HepG2 (cell line): ENCODE data around the gene HMCN2. TPM values are rescaled to one million over a fixed set of nuclear protein-coding genes. Genes with fewer than 3 reads are reported as not detected.

Experiments
- ATAC-seq: fragments of 200-7000 bp; cut with Tn5 transposase; 3 replicates; pipeline ENCODE4 v1.9.1; 2020; ENCODE audit warnings: mild to moderate bottlenecking, moderate library complexity
- BruUV-seq: library from RNA; stranded (reverse); fragments of 400-500 nt; replicated peaks from 2 replicates; lab custom pipeline; 2021; lab: Mats Ljungman, UMichigan
- CTCF ChIA-PET: fragments of 300-600 bp; formaldehyde crosslinking; extraction: SDS; loops from one replicate; lab custom pipeline; 2021; ENCODE audit warnings: low total read pairs, inconsistent platforms, low intra/inter-chr PET ratio; lab: Yijun Ruan, JAX
- POLR2A ChIA-PET: fragments of 350-600 bp; sonication (Branson Sonifier 250); formaldehyde crosslinking; loops from one replicate; lab custom pipeline; 2020; ENCODE audit warnings: antibody characterized with exemption, inconsistent platforms; lab: Yijun Ruan, JAX
- DNase-seq: peaks from one replicate; pipeline ENCODE4 v3.0.0-alpha.2; 2015; ENCODE audit warnings: low spot score
- FAIRE-seq: peaks from 3 replicates; lab custom pipeline; 2011; peaks lifted over from hg19 to GRCh38; lab: Jason Lieb, UNC
- H2AFZ ChIP-seq: one replicate; pipeline ENCODE4 v1.6.1; 2011; ENCODE audit warnings: low read length, inconsistent platforms
- H3K27ac ChIP-seq: fragments of 300-600 bp; 3 replicates; pipeline ENCODE4 v1.8.0; 2011; ENCODE audit warnings: mixed run types, mild to moderate bottlenecking, mixed read lengths, low read length, inconsistent platforms; ENCODE audit not compliant: insufficient read depth; ENCODE audit errors: extremely low read length
- H3K27me3 ChIP-seq, 2 experiments: fragments of 200-600 bp in 1 of 2; 2 replicates in 1 of 2; 3 replicates in 1 of 2; pipeline versions ENCODE4 v1.6.0 to v1.8.0; 2011; ENCODE audit warnings: low read length in 2 of 2, mild to moderate bottlenecking in 2 of 2, moderate library complexity in 2 of 2, inconsistent platforms in 1 of 2; ENCODE audit not compliant: insufficient read depth in 2 of 2, control insufficient read depth in 1 of 2
- H3K36me3 ChIP-seq, 2 experiments: fragments of 200-600 bp in 1 of 2; replicated peaks in 1 of 2; 2 replicates in 1 of 2; 3 replicates in 1 of 2; pipeline versions ENCODE4 v1.5.1 to v1.8.0; 2011; ENCODE audit warnings: low read length in 2 of 2, inconsistent platforms in 1 of 2; ENCODE audit not compliant: insufficient read depth in 2 of 2, control insufficient read depth in 1 of 2
- H3K4me1 ChIP-seq: 2 replicates; pipeline ENCODE4 v1.5.1; 2012; ENCODE audit warnings: low read length, inconsistent platforms; ENCODE audit not compliant: insufficient read depth
- H3K4me2 ChIP-seq: 2 replicates; pipeline ENCODE4 v1.6.0; 2011; ENCODE audit warnings: low read depth, low read length, inconsistent platforms
- H3K4me3 ChIP-seq, 3 experiments: fragments of 200-600 bp in 1 of 3; sonication (generic), shearing (Covaris generic) in 1 of 3; replicated peaks in 1 of 3; 2 replicates each; pipeline ENCODE4 v1.5.1; 2011 to 2016; ENCODE audit warnings: low read length in 3 of 3, inconsistent platforms in 2 of 3, low read depth in 2 of 3, mild to moderate bottlenecking in 2 of 3, control low read depth in 1 of 3, mixed read lengths in 1 of 3; ENCODE audit not compliant: insufficient read depth in 1 of 3
- H3K79me2 ChIP-seq: one replicate; pipeline ENCODE4 v1.6.1; 2011; ENCODE audit warnings: low read length, inconsistent platforms; ENCODE audit not compliant: insufficient read depth
- H3K9ac ChIP-seq: 2 replicates; pipeline ENCODE4 v1.6.0; 2011; ENCODE audit warnings: mild to moderate bottlenecking, low read depth, low read length, inconsistent platforms; ENCODE audit not compliant: insufficient read depth
- H3K9me3 ChIP-seq: 2 replicates; pipeline ENCODE4 v1.5.1; 2012; ENCODE audit warnings: mild to moderate bottlenecking, low read length
- H4K20me1 ChIP-seq: 2 replicates; pipeline ENCODE4 v1.6.0; 2011; ENCODE audit warnings: inconsistent platforms, mild to moderate bottlenecking, low read length, moderate library complexity; ENCODE audit not compliant: insufficient read depth
- CBX5 ChIP-seq: sonication (generic); formaldehyde crosslinking; IDR thresholded peaks from 2 replicates; pipeline ENCODE4 v1.4.0; 2020; ENCODE audit warnings: missing genetic modification reagents, borderline replicate concordance
- DNMT1 ChIP-seq: sonication (generic); formaldehyde crosslinking; IDR thresholded peaks from 2 replicates; pipeline ENCODE4 v1.5.1; 2020; ENCODE audit warnings: mild to moderate bottlenecking, missing genetic modification reagents
- DZIP1 ChIP-seq: sonication (generic); formaldehyde crosslinking; IDR thresholded peaks from 2 replicates; pipeline ENCODE4 v1.5.0; 2020; ENCODE audit warnings: mild to moderate bottlenecking, missing genetic modification reagents
- GATAD2A ChIP-seq: IDR thresholded peaks from 2 replicates; pipeline ENCODE4 v1.6.1; 2016
- NR3C1 ChIP-seq: sonication (generic); formaldehyde crosslinking; IDR thresholded peaks from 2 replicates; pipeline ENCODE4 v1.4.0; 2020; ENCODE audit warnings: missing genetic modification reagents
- PHF5A ChIP-seq: IDR thresholded peaks from one replicate; pipeline ENCODE4 v1.6.1; 2018; ENCODE audit warnings: low read depth, missing genetic modification reagents; ENCODE audit not compliant: unreplicated experiment
- POLR2G ChIP-seq: fragments of 200-400 bp; formaldehyde crosslinking; IDR thresholded peaks from 2 replicates; pipeline ENCODE4 v1.6.1; 2018; ENCODE audit warnings: mild to moderate bottlenecking, low read depth, low read length, moderate library complexity
- ZNF24 ChIP-seq: fragments of 450-650 bp; IDR thresholded peaks from 2 replicates; pipeline ENCODE4 v1.6.1; 2017; ENCODE audit warnings: antibody characterized with exemption, mild to moderate bottlenecking
- ZNF629 ChIP-seq: sonication (generic); formaldehyde crosslinking; conservative IDR thresholded peaks from 2 replicates; pipeline ENCODE4 v1.5.0; 2020; ENCODE audit warnings: missing genetic modification reagents
- WGBS: methylation state at CpG from one replicate; pipeline ENCODE4 v1.1.6; 2017; ENCODE audit warnings: low lambda C conversion rate; 5-methylcytosine and 5-hydroxymethylcytosine counted together
- in situ Hi-C: cut with HindIII; loops from 2 replicates; pipeline ENCODE4 v1.10.0; 2017; ENCODE audit warnings: low pct_unique_long_range_greater_than_20kb; ENCODE audit not compliant: extremely low pct_ligation_motif_present
- intact Hi-C: fragments of 100-400 bp; cut with micrococcal nuclease; formaldehyde crosslinking; loops from one replicate; pipeline ENCODE4 v1.10.0; 2022; ENCODE audit not compliant: unreplicated experiment
- polyA plus RNA-seq, 8 experiments: library from polyadenylated mRNA; depleted of rRNA in 3 of 8; stranded (reverse) in 7 of 8; unstranded in 1 of 8; fragments of >200 nt; fragmentation: Illumina TruSeq in 4 of 8; extraction: Trizol in 4 of 8; gene quantifications; 2 replicates each; pipeline versions ENCODE4 v1.2.1 to v1.2.3, GENCODE V29; 2011 to 2016; ENCODE audit warnings: low read depth in 4 of 8, missing spikeins in 1 of 8, mixed read lengths in 1 of 8; ENCODE audit not compliant: insufficient read depth in 1 of 8
- total RNA-seq, 5 experiments: library from RNA; depleted of rRNA; stranded (reverse); fragments of >200 nt; fragmentation: Illumina TruSeq; extraction: Trizol; gene quantifications; 2 replicates each; pipeline ENCODE4 v1.2.3, GENCODE V29; 2016; ENCODE audit warnings: low read depth in 1 of 5

The HMCN2 gene
- total and polyA plus RNA-seq, 2 of the 13 experiments (the other 11 are each of a cell fraction or from before 2014, with no cell fraction given), result 0.09 TPM; not detected in 1

GRCh38 chr9:130319944-130320712 lies 54.6 kb downstream of the HMCN2 start:
- intact Hi-C loops (no loop called here), in situ Hi-C loops (no loop called here)
- 69% methylated on average over 5 of the region's 17 CpGs for WGBS
- ChIA-PET POLR2A (no interaction called here), CTCF (no interaction called here)
- TF ChIP-seq CBX5 (CRISPR knock-in tag) (no peak), ZNF629 (peak; percentile 87), GATAD2A (CRISPR knock-in tag) (no peak), DZIP1 (no peak), DNMT1 (CRISPR knock-in tag) (no peak), POLR2G (no peak), PHF5A (CRISPR knock-in tag) (no peak), ZNF24 (no peak), NR3C1 (CRISPR knock-in tag) (no peak)
- BruUV-seq, result no TSS peak
- Histone ChIP-seq H3K27me3 (peaks cover 2 to 37% of the 10 kb centered on the region in 2 experiments; a peak in 4 of 5 replicates), H3K9me3 (no peaks in the 10 kb centered on the region), H3K79me2 (no peaks in the 10 kb centered on the region), H3K27ac (no peak overlapping the region), H3K9ac (no peak overlapping the region), H3K4me3 (no peak overlapping the region), H3K36me3 (no peaks in the 10 kb centered on the region), H3K4me1 (peaks cover 25% of the 10 kb centered on the region), H3K4me2 (no peak overlapping the region), H2AFZ (no peak overlapping the region), H4K20me1 (no peaks in the 10 kb centered on the region)
- FAIRE-seq, result no peak
- no peak for ATAC-seq
- DNase-seq, result no peak
